Endothelial cell of umbilical vein (primary cell): Measurements from ENCODE around the gene TAS2R13.

Source experiments
- EZH2 ChIP-seq: IDR thresholded peaks from 2 replicates; pipeline ENCODE4 v1.6.1; 2012; ENCODE audit warnings: borderline replicate concordance, low read depth, mild to moderate bottlenecking, moderate library complexity, low read length, inconsistent platforms; ENCODE audit not compliant: severe bottlenecking
- POLR2A ChIP-seq: IDR thresholded peaks from 2 replicates; pipeline ENCODE4 v1.6.1; 2012; ENCODE audit warnings: low read depth, mild to moderate bottlenecking, control low read depth, low read length
- TF ChIP-seq, protein P1 (sequence below), 2 donors: IDR thresholded peaks; 1 replicate in 1 of 2; 2 replicates in 1 of 2; pipeline ENCODE4 v1.5.1; 2011; ENCODE audit warnings: low read length in 2 of 2, mild to moderate bottlenecking in 2 of 2, moderate library complexity in 2 of 2, control low read depth in 1 of 2, inconsistent platforms in 1 of 2, low read depth in 1 of 2; ENCODE audit not compliant: insufficient read depth in 1 of 2; ENCODE audit errors: extremely low read depth in 1 of 2

DNA sequence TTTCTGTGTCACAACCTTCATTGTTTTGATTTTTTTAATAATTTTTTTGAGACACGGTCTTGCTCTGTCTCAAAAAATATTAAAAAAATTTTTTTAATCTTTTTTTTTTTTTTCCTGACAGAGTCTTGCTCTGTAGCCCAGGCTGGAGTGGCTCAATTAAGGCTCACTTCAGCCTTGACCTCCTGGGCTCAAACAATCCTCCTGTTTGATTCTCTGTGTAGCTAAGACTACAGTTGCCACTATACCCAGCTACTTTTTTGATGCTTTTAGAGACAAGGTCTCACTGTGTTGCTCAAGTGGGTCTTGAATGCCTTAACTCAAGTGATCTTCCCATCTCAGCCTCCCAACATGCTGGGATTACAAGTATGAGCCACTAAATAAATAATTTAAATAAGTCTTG lies 10.4 kb upstream of the TAS2R13 start:
- TF ChIP-seq POLR2A (no peak), EZH2 (no peak)
- TF ChIP-seq, protein P1, sequence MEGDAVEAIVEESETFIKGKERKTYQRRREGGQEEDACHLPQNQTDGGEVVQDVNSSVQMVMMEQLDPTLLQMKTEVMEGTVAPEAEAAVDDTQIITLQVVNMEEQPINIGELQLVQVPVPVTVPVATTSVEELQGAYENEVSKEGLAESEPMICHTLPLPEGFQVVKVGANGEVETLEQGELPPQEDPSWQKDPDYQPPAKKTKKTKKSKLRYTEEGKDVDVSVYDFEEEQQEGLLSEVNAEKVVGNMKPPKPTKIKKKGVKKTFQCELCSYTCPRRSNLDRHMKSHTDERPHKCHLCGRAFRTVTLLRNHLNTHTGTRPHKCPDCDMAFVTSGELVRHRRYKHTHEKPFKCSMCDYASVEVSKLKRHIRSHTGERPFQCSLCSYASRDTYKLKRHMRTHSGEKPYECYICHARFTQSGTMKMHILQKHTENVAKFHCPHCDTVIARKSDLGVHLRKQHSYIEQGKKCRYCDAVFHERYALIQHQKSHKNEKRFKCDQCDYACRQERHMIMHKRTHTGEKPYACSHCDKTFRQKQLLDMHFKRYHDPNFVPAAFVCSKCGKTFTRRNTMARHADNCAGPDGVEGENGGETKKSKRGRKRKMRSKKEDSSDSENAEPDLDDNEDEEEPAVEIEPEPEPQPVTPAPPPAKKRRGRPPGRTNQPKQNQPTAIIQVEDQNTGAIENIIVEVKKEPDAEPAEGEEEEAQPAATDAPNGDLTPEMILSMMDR (IDR thresholded peaks at IDR 0.05; ENCODE audit: extremely low read depth in 1 of 2, insufficient read depth in 1 of 2, low read depth in 1 of 2, low read length in 2 of 2) = no peak
